Stomach (tissue), 9 donors: Measurements from ENCODE around the gene FBXO10. TPM values are rescaled to one million over a fixed set of nuclear protein-coding genes. Genes with fewer than 3 reads are reported as not detected.

Experiments
- DNase-seq, 2 donors: peaks; one replicate each; pipeline versions ENCODE4 v3.0.0 to v3.0.0-alpha.2; 2013 to 2019
- H3K27ac ChIP-seq, 5 donors: fragments of 200-600 bp in 4 of 5; sonication (generic) in 4 of 5; one replicate each; pipeline ENCODE4 v1.5.1; 2013 to 2019; ENCODE audit warnings: mild to moderate bottlenecking in 1 of 5, moderate library complexity in 1 of 5
- H3K27me3 ChIP-seq, 3 donors: fragments of 200-600 bp; sonication (generic); one replicate each; pipeline ENCODE4 v1.5.1; 2017 to 2019; ENCODE audit warnings: mixed run types in 1 of 3
- H3K36me3 ChIP-seq, 4 donors: fragments of 200-600 bp; sonication (generic); 1 replicate in 3 of 4; 2 replicates in 1 of 4; pipeline ENCODE4 v1.5.1; 2016 to 2019
- H3K4me1 ChIP-seq, 4 donors: fragments of 200-600 bp; sonication (generic); one replicate each; pipeline ENCODE4 v1.5.1; 2016 to 2019
- H3K4me3 ChIP-seq, 4 donors: fragments of 200-600 bp; sonication (generic) in 3 of 4; one replicate each; pipeline ENCODE4 v1.5.1; 2016 to 2019; ENCODE audit warnings: mild to moderate bottlenecking in 1 of 4
- H3K9me3 ChIP-seq, 4 donors: fragments of 200-600 bp; sonication (generic); one replicate each; pipeline ENCODE4 v1.5.1; 2016 to 2019
- EP300 ChIP-seq: sonication (generic); formaldehyde crosslinking; IDR thresholded peaks from one replicate; pipeline ENCODE4 v1.6.1; 2017; ENCODE audit warnings: antibody characterized with exemption
- POLR2A ChIP-seq, 4 donors: fragments of 450-650 bp; IDR thresholded peaks; one replicate each; pipeline ENCODE4 v1.6.1; 2016; ENCODE audit warnings: antibody characterized with exemption in 4 of 4, control low read depth in 2 of 4, mild to moderate bottlenecking in 1 of 4, moderate library complexity in 1 of 4
- POLR2AphosphoS5 ChIP-seq, 3 donors: sonication (generic); formaldehyde crosslinking; IDR thresholded peaks; one replicate each; pipeline ENCODE4 v1.6.1; 2016; ENCODE audit warnings: antibody characterized with exemption in 3 of 3
- WGBS, 5 donors: extraction: QIAGEN DNeasy Blood & Tissue Kit in 3 of 5; methylation state at CpG; one replicate each; pipeline versions ENCODE4 v1.1.5 to v1.1.7; 2013 to 2018; 5-methylcytosine and 5-hydroxymethylcytosine counted together
- intact Hi-C: fragments of 100-400 bp; cut with DNase I; formaldehyde crosslinking; loops from one replicate; pipeline ENCODE4 v1.15.1; 2023; ENCODE audit warnings: low total_unique reads
- polyA plus RNA-seq, 3 donors: library from polyadenylated mRNA; stranded (reverse); fragments of 200-250 nt; gene quantifications; one replicate each; pipeline ENCODE4 v1.2.3, GENCODE V29; 2013
- total RNA-seq, 5 donors: library from RNA; depleted of rRNA; stranded (reverse); fragments of >200 nt; gene quantifications; one replicate each; pipeline versions ENCODE4 v1.1.0 to v1.2.3, GENCODE V29; 2014 to 2016
- TF ChIP-seq, protein P1 (sequence below), 7 experiments: fragments of 450-650 bp in 4 of 7; fragments of 200-600 bp in 3 of 7; sonication (generic) in 3 of 7; IDR thresholded peaks; one replicate each; pipeline ENCODE4 v1.5.1; 2016 to 2019; ENCODE audit warnings: antibody characterized with exemption in 7 of 7, control low read depth in 2 of 7, mild to moderate bottlenecking in 1 of 7
- donor health status: healthy with polysubstance abuse.
- donor health status: Bipolar disorder and iron deficiency.
- donor health status: healthy.

The FBXO10 gene
- total and polyA plus RNA-seq, 8 donors, result 0.43 to 6.2 (median 2.0) TPM

DNA sequence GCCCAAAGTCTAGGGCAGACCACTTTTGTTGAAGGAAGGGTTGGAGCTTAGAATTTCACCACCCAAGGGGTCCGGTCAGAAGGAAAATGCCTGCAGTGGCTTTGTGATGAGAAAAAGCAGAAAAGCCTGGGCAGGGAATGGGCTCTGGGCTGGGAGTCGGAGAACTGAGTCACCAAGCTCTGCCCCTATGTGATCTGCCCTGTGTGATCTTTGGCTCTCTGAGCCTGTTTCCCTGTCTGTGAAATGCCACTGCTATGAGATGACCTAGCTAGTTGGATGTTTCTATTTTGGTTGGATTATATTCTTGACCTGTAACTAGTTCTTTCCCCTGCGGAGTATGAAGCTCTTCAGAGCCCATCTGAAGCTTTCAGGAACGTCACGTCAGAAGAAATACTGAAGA, 80.6 kb downstream of the FBXO10 start:
- WGBS, 5 donors, result 86 to 98% (median 93%) methylated on average over 5 of the region's 5 CpGs
- H3K36me3 ChIP-seq, result peaks cover 49 to 99% (median 97%) of the 10 kb centered on the region in 4 donors
- TF ChIP-seq EP300 (no peak), POLR2AphosphoS5 (IDR thresholded peaks at IDR 0.05) (no peak), POLR2A (IDR thresholded peaks at IDR 0.05) (no peak)
- TF ChIP-seq, protein P1, sequence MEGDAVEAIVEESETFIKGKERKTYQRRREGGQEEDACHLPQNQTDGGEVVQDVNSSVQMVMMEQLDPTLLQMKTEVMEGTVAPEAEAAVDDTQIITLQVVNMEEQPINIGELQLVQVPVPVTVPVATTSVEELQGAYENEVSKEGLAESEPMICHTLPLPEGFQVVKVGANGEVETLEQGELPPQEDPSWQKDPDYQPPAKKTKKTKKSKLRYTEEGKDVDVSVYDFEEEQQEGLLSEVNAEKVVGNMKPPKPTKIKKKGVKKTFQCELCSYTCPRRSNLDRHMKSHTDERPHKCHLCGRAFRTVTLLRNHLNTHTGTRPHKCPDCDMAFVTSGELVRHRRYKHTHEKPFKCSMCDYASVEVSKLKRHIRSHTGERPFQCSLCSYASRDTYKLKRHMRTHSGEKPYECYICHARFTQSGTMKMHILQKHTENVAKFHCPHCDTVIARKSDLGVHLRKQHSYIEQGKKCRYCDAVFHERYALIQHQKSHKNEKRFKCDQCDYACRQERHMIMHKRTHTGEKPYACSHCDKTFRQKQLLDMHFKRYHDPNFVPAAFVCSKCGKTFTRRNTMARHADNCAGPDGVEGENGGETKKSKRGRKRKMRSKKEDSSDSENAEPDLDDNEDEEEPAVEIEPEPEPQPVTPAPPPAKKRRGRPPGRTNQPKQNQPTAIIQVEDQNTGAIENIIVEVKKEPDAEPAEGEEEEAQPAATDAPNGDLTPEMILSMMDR (IDR thresholded peaks at IDR 0.05), result no peak
- H3K4me3 ChIP-seq, result no peak overlapping the region
- DNase-seq, result no peak
- no peaks in the 10 kb centered on the region for H3K27me3 ChIP-seq
- no peaks in the 10 kb centered on the region for H3K4me1 ChIP-seq
- intact Hi-C loops, result no loop called here
- no peak overlapping the region for H3K27ac ChIP-seq
- no peaks in the 10 kb centered on the region for H3K9me3 ChIP-seq

DNA sequence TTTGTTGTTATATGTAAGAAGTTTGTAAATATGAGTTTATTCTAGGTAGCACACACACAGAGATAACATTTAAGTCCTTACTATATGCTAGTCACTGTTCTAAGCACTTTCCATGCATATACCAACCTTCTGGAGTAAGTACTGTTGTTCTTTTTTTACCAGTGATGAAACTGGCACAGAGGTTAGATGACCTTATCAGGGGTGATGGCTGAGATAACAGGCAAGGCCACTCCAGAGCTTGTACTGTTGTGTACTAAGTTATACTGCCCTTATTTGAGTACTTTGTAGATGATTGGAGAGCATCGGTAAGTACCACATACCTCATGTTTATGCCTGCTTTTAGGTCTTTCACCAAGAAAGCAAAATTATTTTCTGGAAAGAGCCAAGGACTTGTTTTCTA, 84.2 kb downstream of the FBXO10 start:
- H3K36me3 ChIP-seq, result peaks cover 37 to 91% (median 87%) of the 10 kb centered on the region in 4 donors
- no peak for DNase-seq
- no peak overlapping the region for H3K27ac ChIP-seq
- H3K9me3 ChIP-seq, result no peaks in the 10 kb centered on the region
- TF ChIP-seq EP300 (no peak), POLR2A (IDR thresholded peaks at IDR 0.05) (no peak), POLR2AphosphoS5 (IDR thresholded peaks at IDR 0.05) (no peak)
- TF ChIP-seq, protein P1 (IDR thresholded peaks at IDR 0.05), result no peak
- no peak overlapping the region for H3K4me3 ChIP-seq
- intact Hi-C loops, result no loop called here
- H3K4me1 ChIP-seq, result peaks cover 9 to 19% (median 14%) of the 10 kb centered on the region in 4 donors
- WGBS, 5 donors, result 59 to 80% (median 64%) methylated on average over 1 of the region's 1 CpG
- H3K27me3 ChIP-seq, result no peaks in the 10 kb centered on the region

DNA sequence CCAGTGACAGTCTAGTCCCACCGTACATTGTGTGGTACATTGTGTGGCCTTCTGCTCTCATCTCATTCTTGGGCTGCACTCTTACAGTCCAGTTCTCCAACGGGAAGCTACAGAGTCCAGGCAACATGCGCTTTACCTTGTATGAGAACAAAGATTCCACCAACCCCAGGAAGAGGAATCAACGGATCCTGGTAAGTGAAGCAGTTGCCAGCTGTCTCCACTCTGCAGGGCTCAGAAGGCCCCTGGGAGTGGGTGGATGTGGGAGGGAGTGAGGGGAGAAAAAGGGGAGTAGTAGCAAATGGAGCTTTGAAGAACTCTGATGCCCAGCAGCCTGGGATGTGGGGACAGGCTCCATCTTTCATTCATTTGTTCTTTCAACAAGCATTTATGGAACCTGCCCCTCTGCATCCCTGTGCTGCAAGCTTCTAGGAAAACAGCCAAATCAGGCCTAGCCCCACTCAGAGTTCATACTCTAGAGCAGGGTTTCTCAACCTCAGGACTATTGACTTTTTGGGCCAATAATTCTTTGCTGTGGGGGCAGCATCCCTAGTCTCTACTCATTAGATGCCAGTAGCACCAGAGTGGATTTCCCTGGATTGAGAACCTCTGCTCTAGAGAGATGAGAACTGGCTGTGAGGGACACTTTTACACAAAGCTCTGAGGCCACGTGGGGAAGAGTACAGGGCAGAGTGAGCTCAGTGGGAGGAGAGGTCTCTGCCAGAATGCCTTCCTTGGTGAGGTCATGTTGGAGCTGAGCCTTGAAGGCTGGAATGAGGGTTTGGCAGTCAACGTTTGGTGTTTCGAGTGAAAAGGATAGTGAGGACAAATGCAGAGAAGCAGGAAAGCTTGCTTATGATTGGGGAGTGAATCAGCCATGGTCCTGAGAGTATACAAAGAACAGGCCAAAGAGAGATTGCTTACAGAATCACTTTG, 89.3 kb downstream of the FBXO10 start:
- peak in 1 of 2 donors; percentile 68 for DNase-seq
- intact Hi-C loops, result no loop called here
- peak overlapping the region in 4 of 5 donors; percentile 81 to 94 (median 86) for H3K27ac ChIP-seq
- peak overlapping the region; percentile 65 to 93 (median 82) for H3K4me3 ChIP-seq
- H3K4me1 ChIP-seq, result peaks cover 24 to 44% (median 30%) of the 10 kb centered on the region in 4 donors
- WGBS, 5 donors, result 10 to 17% (median 13%) methylated on average over 7 of the region's 7 CpGs
- no peak for TF ChIP-seq POLR2A (IDR thresholded peaks at IDR 0.05)
- peak in 2 of 3 donors; percentile 54 to 62 for TF ChIP-seq POLR2AphosphoS5 (IDR thresholded peaks at IDR 0.05)
- no peak for TF ChIP-seq EP300
- TF ChIP-seq, protein P1 (IDR thresholded peaks at IDR 0.05), result no peak
- peaks cover 7 to 42% (median 37%) of the 10 kb centered on the region in 4 donors for H3K36me3 ChIP-seq
- no peaks in the 10 kb centered on the region for H3K9me3 ChIP-seq
- peaks cover 0 to 2% (median 0%) of the 10 kb centered on the region in 3 donors for H3K27me3 ChIP-seq

- no peak for TF ChIP-seq POLR2AphosphoS5 (IDR thresholded peaks at IDR 0.05)
- no peak for TF ChIP-seq POLR2A (IDR thresholded peaks at IDR 0.05)
- TF ChIP-seq EP300, result no peak
- TF ChIP-seq, protein P1 (IDR thresholded peaks at IDR 0.05), result no peak
- peak overlapping the region; percentile 59 to 94 (median 86) for H3K27ac ChIP-seq
- peaks cover 24 to 44% (median 30%) of the 10 kb centered on the region in 4 donors for H3K4me1 ChIP-seq
- peak overlapping the region; percentile 65 to 93 (median 82) for H3K4me3 ChIP-seq
- H3K27me3 ChIP-seq, result peaks cover 0 to 6% (median 0%) of the 10 kb centered on the region in 3 donors
- H3K36me3 ChIP-seq, result peaks cover 7 to 35% (median 31%) of the 10 kb centered on the region in 4 donors
- DNase-seq, result no peak
- intact Hi-C loops, result no loop called here
- no peaks in the 10 kb centered on the region for H3K9me3 ChIP-seq
- WGBS, 5 donors, result 1 to 4% (median 3%) methylated on average over 7 of the region's 7 CpGs
Observed at GRCh38 chr9:37486256-37486615, 89.9 kb downstream of the FBXO10 start.
